CD4-positive, CD25-positive, alpha-beta regulatory T cell (primary cell): ENCODE data around the gene TRPV2. TPM values are rescaled to one million over a fixed set of nuclear protein-coding genes. Genes with fewer than 3 reads are reported as not detected.

Experiments
- ATAC-seq, 2 donors: fragments of 150-1000 bp; cut with Tn5 transposase; one replicate each; pipeline ENCODE4 v1.10.0; 2021; ENCODE audit warnings: low read depth in 2 of 2, moderate number of reproducible peaks in 2 of 2, moderate library complexity in 1 of 2
- DNase-seq, 3 donors: peaks; one replicate each; pipeline versions ENCODE4 v3.0.0 to v3.0.0-alpha.2; 2012 to 2022; ENCODE audit warnings: mixed read lengths in 1 of 3
- H3K27ac ChIP-seq: one replicate; pipeline ENCODE4 v1.7.0; 2013; ENCODE audit warnings: mild to moderate bottlenecking, low read length; ENCODE audit not compliant: insufficient read depth, poor library complexity, severe bottlenecking
- H3K27me3 ChIP-seq: one replicate; pipeline ENCODE4 v1.7.0; 2013; ENCODE audit warnings: low read length; ENCODE audit not compliant: control insufficient read depth, insufficient read depth
- H3K36me3 ChIP-seq: one replicate; pipeline ENCODE4 v1.7.0; 2013; ENCODE audit warnings: mild to moderate bottlenecking, low read length, moderate library complexity; ENCODE audit not compliant: control insufficient read depth, insufficient read depth
- H3K4me1 ChIP-seq: 2 replicates; pipeline ENCODE4 v1.7.0; 2013; ENCODE audit warnings: mild to moderate bottlenecking, low read length; ENCODE audit not compliant: insufficient read depth, control insufficient read depth, poor library complexity, severe bottlenecking
- H3K4me3 ChIP-seq: one replicate; pipeline ENCODE4 v1.7.0; 2013; ENCODE audit warnings: low read depth, mild to moderate bottlenecking, low read length, moderate library complexity
- H3K9me3 ChIP-seq, 2 experiments: 1 replicate in 1 of 2; 2 replicates in 1 of 2; pipeline ENCODE4 v1.7.0; 2013; ENCODE audit warnings: low read length in 2 of 2, mild to moderate bottlenecking in 1 of 2, moderate library complexity in 1 of 2; ENCODE audit not compliant: control insufficient read depth in 2 of 2
- H3K27ac Mint-ChIP-seq, 3 donors: one replicate each; pipeline ENCODE4 v1.8.0; 2020 to 2022; ENCODE audit warnings: mild to moderate bottlenecking in 3 of 3, mixed read lengths in 3 of 3, moderate library complexity in 2 of 3
- H3K27me3 Mint-ChIP-seq: one replicate; pipeline ENCODE4 v1.8.0; 2022; ENCODE audit warnings: mild to moderate bottlenecking, mixed read lengths
- H3K36me3 Mint-ChIP-seq: one replicate; pipeline ENCODE4 v1.8.0; 2020; ENCODE audit warnings: mixed read lengths
- H3K4me1 Mint-ChIP-seq, 4 donors: one replicate each; pipeline ENCODE4 v1.8.0; 2020 to 2022; ENCODE audit warnings: mixed read lengths in 4 of 4, mild to moderate bottlenecking in 1 of 4
- H3K4me3 Mint-ChIP-seq, 4 donors: one replicate each; pipeline ENCODE4 v1.8.0; 2020 to 2022; ENCODE audit warnings: mild to moderate bottlenecking in 4 of 4, mixed read lengths in 4 of 4, moderate library complexity in 3 of 4
- H3K9me3 Mint-ChIP-seq, 7 donors: one replicate each; pipeline ENCODE4 v1.8.0; 2020 to 2022; ENCODE audit warnings: mixed read lengths in 7 of 7, mild to moderate bottlenecking in 3 of 7, moderate library complexity in 2 of 7
- polyA plus RNA-seq, 4 donors: library from polyadenylated mRNA; unstranded; fragments of 300-500 nt; fragmentation: Illumina TruSeq; gene quantifications; one replicate each; pipeline ENCODE4 v1.2.3, GENCODE V29; 2021
- total RNA-seq: library from RNA; stranded (reverse); gene quantifications from one replicate; pipeline ENCODE4 v1.2.3, GENCODE V29; 2022

Gene TRPV2
- total and polyA plus RNA-seq, 5 donors from 2014 or later = 99.4 to 142 (median 125) TPM

DNA sequence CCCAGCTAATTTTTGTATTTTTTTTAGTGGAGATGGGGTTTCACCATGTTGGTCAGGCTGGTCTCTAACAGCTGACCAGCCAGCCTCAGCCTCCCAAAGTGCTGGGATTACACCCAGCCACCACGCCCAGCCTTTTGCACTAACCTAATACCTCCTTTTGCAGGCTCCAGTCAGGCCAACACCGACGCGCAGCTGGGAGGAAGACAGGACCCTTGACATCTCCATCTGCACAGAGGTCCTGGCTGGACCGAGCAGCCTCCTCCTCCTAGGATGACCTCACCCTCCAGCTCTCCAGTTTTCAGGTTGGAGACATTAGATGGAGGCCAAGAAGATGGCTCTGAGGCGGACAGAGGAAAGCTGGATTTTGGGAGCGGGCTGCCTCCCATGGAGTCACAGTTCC, 2.0 kb downstream of the TRPV2 start:
- H3K36me3 Mint-ChIP-seq = peaks cover 28% of the 10 kb centered on the region
- H3K27ac Mint-ChIP-seq = peak overlapping the region in 1 of 3 donors; percentile 99
- DNase-seq (no peak), ATAC-seq (no peak)
- peak overlapping the region; percentile 38 to 99 (median 96) for H3K4me3 Mint-ChIP-seq
- Histone ChIP-seq H3K4me3 (no peak overlapping the region), H3K36me3 (peaks cover 38% of the 10 kb centered on the region), H3K9me3 (no peaks in the 10 kb centered on the region), H3K27ac (no peak overlapping the region), H3K27me3 (no peaks in the 10 kb centered on the region), H3K4me1 (peaks cover 57% of the 10 kb centered on the region)
- peaks cover 0 to 1% (median 0%) of the 10 kb centered on the region in 7 donors for H3K9me3 Mint-ChIP-seq
- peaks cover 5% of the 10 kb centered on the region for H3K27me3 Mint-ChIP-seq
- peaks cover 7 to 64% (median 40%) of the 10 kb centered on the region in 4 donors for H3K4me1 Mint-ChIP-seq

DNA sequence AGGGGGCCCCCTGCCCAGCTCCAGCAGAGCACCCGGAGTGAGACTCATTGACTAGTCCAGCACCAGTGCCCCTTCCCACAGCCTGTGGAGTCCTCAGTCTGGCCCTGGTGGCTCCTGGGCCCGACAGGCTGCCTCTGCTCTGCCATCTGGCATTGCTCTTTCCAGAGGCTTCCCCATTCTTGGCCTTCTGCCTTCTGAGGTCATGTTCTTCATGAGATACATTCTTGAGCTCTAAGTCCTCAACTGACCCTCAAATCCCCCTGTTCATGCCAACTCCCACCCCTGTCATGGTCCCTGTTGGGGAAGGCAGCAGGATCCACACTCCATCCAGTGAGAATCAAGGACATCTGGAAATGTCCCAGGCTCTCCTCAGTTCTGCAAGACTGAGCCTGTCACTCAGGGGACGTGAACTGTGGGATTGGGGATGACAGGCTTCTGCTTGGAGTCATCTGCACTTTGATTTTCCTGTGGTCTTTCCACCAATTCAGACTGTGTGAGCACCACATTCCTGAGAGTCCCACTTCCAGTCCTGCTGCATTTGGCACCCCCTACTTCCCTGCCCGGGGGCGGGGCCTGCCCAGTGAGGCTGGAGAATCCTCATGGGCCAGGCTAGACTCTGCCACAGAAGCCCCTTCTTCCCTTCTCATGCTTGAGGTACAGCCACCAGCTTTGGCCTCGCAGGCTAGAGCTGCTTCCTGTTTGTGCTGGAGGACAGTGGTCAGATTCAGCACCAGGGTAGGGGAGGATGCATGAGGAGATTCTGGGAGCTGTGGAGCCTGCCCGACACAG, 2.7 kb downstream of the TRPV2 start:
- Histone ChIP-seq H3K9me3 (no peaks in the 10 kb centered on the region), H3K4me1 (peaks cover 57% of the 10 kb centered on the region), H3K4me3 (peak overlapping the region; percentile 61), H3K27ac (no peak overlapping the region), H3K27me3 (no peaks in the 10 kb centered on the region), H3K36me3 (peaks cover 45% of the 10 kb centered on the region)
- Mint-ChIP-seq H3K27me3 (peaks cover 5% of the 10 kb centered on the region), H3K9me3 (peaks cover 0 to 1% (median 0%) of the 10 kb centered on the region in 7 donors), H3K27ac (peak overlapping the region; percentile 81 to 99 (median 86)), H3K4me1 (peaks cover 7 to 65% (median 44%) of the 10 kb centered on the region in 4 donors), H3K4me3 (peak overlapping the region; percentile 64 to 86 (median 71)), H3K36me3 (peaks cover 34% of the 10 kb centered on the region)
- DNase-seq (no peak), ATAC-seq (no peak)

GRCh38 chr17:16418685-16419068, 3.3 kb downstream of the TRPV2 start:
- Mint-ChIP-seq H3K9me3 (peaks cover 0 to 1% (median 0%) of the 10 kb centered on the region in 7 donors), H3K36me3 (peaks cover 34% of the 10 kb centered on the region)
- peaks cover 50% of the 10 kb centered on the region for H3K36me3 ChIP-seq

DNA sequence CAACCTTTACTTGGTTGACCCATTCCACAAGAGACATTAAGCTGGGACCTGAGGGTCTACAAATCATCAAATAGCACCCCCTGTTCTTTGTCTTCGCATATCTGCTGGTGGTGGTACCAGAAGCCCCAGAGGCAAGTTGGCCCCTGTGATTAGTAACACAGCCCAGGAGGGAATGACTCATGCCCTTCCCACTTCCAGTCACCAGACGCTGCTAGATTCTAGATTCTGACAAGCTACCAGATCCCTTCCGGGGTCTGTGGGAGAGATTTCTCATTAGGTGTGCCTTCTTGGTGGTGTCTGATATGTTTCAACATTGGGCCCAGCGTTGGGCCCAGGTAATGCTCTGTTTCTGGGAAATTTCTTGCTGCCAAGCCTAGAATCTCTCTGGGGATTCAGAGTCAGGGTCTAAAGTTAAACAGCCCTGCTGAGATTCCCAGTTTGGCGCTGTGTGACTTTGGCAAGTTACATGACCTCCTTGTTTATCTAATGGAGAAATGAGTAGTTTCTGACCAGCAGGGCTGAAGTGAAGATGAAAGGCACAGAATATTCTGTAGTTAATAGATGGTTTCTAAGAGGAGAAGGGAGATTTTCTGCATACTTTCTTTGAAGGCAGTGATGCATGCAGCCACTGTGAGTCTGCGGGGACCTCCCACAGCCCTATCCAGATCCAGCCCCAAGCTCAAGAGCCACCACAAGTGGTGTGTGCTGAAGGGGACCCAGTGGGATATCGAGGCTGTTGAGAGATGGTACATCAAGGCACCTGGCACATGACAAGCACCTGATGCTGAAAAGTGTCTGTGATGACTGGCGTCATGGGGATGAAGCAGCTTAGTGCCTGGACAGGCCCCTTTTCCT, 3.9 kb downstream of the TRPV2 start:
- H3K36me3 Mint-ChIP-seq = peaks cover 34% of the 10 kb centered on the region
- H3K4me1 Mint-ChIP-seq = peaks cover 7 to 64% (median 43%) of the 10 kb centered on the region in 4 donors
- H3K4me3 Mint-ChIP-seq = peak overlapping the region; percentile 64 to 86 (median 76)
- DNase-seq = peak in 2 of 3 donors; percentile 18 to 53
- no peaks in the 10 kb centered on the region for H3K27me3 ChIP-seq
- peak overlapping the region; percentile 81 to 88 (median 86) for H3K27ac Mint-ChIP-seq
- H3K27ac ChIP-seq = peak overlapping the region; percentile 15
- no peaks in the 10 kb centered on the region for H3K9me3 ChIP-seq
- ATAC-seq = peak; percentile 26 to 54
- peak overlapping the region; percentile 61 for H3K4me3 ChIP-seq
- H3K4me1 ChIP-seq = peaks cover 57% of the 10 kb centered on the region
- H3K36me3 ChIP-seq = peaks cover 52% of the 10 kb centered on the region
- peaks cover 5% of the 10 kb centered on the region for H3K27me3 Mint-ChIP-seq
- peaks cover 0 to 1% (median 0%) of the 10 kb centered on the region in 7 donors for H3K9me3 Mint-ChIP-seq

More at GRCh38 chr17:16418685-16419068, 3.3 kb downstream of the TRPV2 start:
- peak overlapping the region; percentile 81 to 99 (median 86) for H3K27ac Mint-ChIP-seq
- no peak for ATAC-seq
- H3K27ac ChIP-seq = no peak overlapping the region
- H3K4me1 ChIP-seq = peaks cover 57% of the 10 kb centered on the region
- peaks cover 7 to 67% (median 44%) of the 10 kb centered on the region in 4 donors for H3K4me1 Mint-ChIP-seq
- H3K4me3 ChIP-seq = peak overlapping the region; percentile 61
- no peak for DNase-seq
- peak overlapping the region; percentile 64 to 86 (median 76) for H3K4me3 Mint-ChIP-seq
- no peaks in the 10 kb centered on the region for H3K9me3 ChIP-seq
- H3K27me3 ChIP-seq = no peaks in the 10 kb centered on the region
- peaks cover 5% of the 10 kb centered on the region for H3K27me3 Mint-ChIP-seq

GRCh38 chr17:16419929-16420271, 4.5 kb downstream of the TRPV2 start:
- H3K27ac ChIP-seq = peak overlapping the region; percentile 15
- Mint-ChIP-seq H3K27ac (peak overlapping the region; percentile 81 to 88 (median 86)), H3K4me3 (peak overlapping the region in 3 of 4 donors; percentile 64 to 86 (median 75)), H3K36me3 (peaks cover 34% of the 10 kb centered on the region), H3K9me3 (no peaks in the 10 kb centered on the region), H3K4me1 (peaks cover 7 to 59% (median 38%) of the 10 kb centered on the region in 4 donors), H3K27me3 (peaks cover 2% of the 10 kb centered on the region)
- DNase-seq (peak in 2 of 3 donors; percentile 24 to 55), ATAC-seq (peak in 1 of 2 donors; percentile 20)
- peaks cover 52% of the 10 kb centered on the region for H3K36me3 ChIP-seq
- H3K4me1 ChIP-seq = peaks cover 52% of the 10 kb centered on the region
- H3K4me3 ChIP-seq = peak overlapping the region; percentile 61
- H3K27me3 ChIP-seq = no peaks in the 10 kb centered on the region
- H3K9me3 ChIP-seq = no peaks in the 10 kb centered on the region

DNA sequence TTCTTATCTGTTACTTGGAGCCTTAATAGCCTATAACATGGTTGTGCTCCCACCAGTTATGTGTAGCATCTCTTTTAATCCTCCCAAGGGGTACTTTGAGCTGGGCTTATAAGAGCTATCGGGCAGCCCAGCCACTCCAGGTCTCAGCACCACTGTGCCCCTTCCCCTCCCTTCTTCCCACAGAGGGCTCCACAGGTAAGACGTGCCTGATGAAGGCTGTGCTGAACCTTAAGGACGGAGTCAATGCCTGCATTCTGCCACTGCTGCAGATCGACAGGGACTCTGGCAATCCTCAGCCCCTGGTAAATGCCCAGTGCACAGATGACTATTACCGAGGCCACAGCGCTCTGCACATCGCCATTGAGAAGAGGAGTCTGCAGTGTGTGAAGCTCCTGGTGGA, 7.0 kb downstream of the TRPV2 start:
- peaks cover 7 to 47% (median 31%) of the 10 kb centered on the region in 4 donors for H3K4me1 Mint-ChIP-seq
- ATAC-seq (no peak), DNase-seq (no peak)
- H3K27ac ChIP-seq = no peak overlapping the region
- no peaks in the 10 kb centered on the region for H3K27me3 Mint-ChIP-seq
- no peaks in the 10 kb centered on the region for H3K9me3 Mint-ChIP-seq
- peaks cover 45% of the 10 kb centered on the region for H3K36me3 Mint-ChIP-seq
- peaks cover 75% of the 10 kb centered on the region for H3K36me3 ChIP-seq
- no peak overlapping the region for H3K4me3 Mint-ChIP-seq
- no peaks in the 10 kb centered on the region for H3K27me3 ChIP-seq
- no peak overlapping the region for H3K4me3 ChIP-seq
- peak overlapping the region in 2 of 3 donors; percentile 3 to 25 for H3K27ac Mint-ChIP-seq
- no peaks in the 10 kb centered on the region for H3K9me3 ChIP-seq
- peaks cover 30% of the 10 kb centered on the region for H3K4me1 ChIP-seq

GRCh38 chr17:16423226-16423872, 8.0 kb downstream of the TRPV2 start:
- H3K9me3 ChIP-seq = no peaks in the 10 kb centered on the region
- H3K9me3 Mint-ChIP-seq = no peaks in the 10 kb centered on the region
- peaks cover 21% of the 10 kb centered on the region for H3K4me1 ChIP-seq
- H3K36me3 ChIP-seq = peaks cover 77% of the 10 kb centered on the region
- H3K27ac Mint-ChIP-seq = no peak overlapping the region
- no peak overlapping the region for H3K4me3 Mint-ChIP-seq
- ATAC-seq = no peak
- no peaks in the 10 kb centered on the region for H3K27me3 ChIP-seq
- no peak overlapping the region for H3K27ac ChIP-seq
- DNase-seq = no peak
- H3K4me1 Mint-ChIP-seq = peaks cover 7 to 38% (median 27%) of the 10 kb centered on the region in 4 donors
- no peaks in the 10 kb centered on the region for H3K27me3 Mint-ChIP-seq
- H3K36me3 Mint-ChIP-seq = peaks cover 40% of the 10 kb centered on the region
- no peak overlapping the region for H3K4me3 ChIP-seq
